GM20000 (cell line): ENCODE results near the gene PSIP1.
A peak's percentile ranks its signal among the peaks of the same experiment; 100 is the strongest.

Source experiments
- DNase-seq: peaks from one replicate; pipeline ENCODE4 v3.0.0; 2012; ENCODE audit warnings: low spot score
- TF ChIP-seq, protein P1 (sequence below): IDR thresholded peaks from 2 replicates; pipeline ENCODE4 v1.5.1; 2012; ENCODE audit warnings: mild to moderate bottlenecking, control low read depth; ENCODE audit errors: extremely low read depth, missing control alignments

PSIP1 gene

DNA sequence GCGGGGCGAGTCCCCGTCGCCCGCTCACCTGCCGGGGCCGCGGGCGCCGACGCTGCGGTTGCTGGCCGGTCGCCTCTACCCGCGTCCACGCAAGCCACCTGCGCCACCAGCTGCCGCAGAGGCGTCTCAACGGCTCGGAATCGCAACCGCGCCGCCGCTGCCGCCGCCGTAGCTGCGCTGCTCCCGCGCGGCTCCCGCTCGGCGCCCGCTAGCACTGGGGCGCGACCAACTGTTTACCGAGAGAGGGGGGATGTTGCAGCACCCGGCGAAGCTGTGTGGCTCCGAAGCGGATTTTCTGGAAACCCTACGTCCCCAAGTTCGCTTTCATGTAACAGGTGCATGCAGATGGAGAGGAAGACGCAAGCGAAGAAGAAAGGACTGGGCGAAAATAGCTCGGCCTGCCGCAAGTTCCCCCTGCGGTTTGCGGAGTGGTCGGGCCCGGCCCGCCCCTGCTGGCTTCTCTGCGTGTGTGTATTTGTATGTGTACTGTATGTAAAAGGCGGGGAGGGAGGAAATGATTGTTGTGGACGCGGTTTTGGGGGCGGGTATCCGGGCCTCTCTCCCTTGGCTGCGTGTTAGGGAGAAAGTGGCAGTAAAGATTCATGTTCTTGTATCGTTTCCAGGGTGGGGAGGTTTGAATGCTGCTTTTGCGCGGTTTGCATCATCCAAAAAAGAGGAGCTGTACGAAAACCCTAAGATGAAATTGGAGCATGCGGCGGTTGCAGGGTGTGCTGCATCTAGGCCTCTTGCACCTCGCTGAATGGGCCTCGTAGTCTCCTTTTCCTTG lies at the start of gene PSIP1:
Gene PSIP1, minus strand, starts transcription at position 182 of the 787 bp plus-strand sequence. CDS start 782 bp downstream, outside the sequence.
- TF ChIP-seq, protein P1, sequence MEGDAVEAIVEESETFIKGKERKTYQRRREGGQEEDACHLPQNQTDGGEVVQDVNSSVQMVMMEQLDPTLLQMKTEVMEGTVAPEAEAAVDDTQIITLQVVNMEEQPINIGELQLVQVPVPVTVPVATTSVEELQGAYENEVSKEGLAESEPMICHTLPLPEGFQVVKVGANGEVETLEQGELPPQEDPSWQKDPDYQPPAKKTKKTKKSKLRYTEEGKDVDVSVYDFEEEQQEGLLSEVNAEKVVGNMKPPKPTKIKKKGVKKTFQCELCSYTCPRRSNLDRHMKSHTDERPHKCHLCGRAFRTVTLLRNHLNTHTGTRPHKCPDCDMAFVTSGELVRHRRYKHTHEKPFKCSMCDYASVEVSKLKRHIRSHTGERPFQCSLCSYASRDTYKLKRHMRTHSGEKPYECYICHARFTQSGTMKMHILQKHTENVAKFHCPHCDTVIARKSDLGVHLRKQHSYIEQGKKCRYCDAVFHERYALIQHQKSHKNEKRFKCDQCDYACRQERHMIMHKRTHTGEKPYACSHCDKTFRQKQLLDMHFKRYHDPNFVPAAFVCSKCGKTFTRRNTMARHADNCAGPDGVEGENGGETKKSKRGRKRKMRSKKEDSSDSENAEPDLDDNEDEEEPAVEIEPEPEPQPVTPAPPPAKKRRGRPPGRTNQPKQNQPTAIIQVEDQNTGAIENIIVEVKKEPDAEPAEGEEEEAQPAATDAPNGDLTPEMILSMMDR: no peak
- peak; percentile 88 for DNase-seq

DNA sequence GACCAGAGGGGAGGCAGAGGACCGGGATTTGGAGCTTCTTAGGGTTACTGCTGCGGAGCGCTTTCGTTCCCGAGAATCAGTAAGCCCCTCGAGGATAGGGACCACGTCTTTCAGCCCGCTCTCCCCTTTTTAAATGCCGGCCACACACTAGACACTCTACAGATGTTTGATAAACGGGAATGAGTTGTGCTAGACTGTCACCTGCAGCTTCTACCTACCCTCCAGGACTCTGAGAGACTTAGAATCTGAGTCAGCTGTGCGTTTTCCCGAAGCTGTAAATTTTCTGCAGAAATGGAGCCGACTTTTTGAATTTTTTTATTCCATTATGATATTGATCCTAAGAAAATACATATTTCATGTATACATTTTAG lies 42.7 kb upstream of the PSIP1 start:
- TF ChIP-seq, protein P1: no peak
- DNase-seq: no peak

DNA sequence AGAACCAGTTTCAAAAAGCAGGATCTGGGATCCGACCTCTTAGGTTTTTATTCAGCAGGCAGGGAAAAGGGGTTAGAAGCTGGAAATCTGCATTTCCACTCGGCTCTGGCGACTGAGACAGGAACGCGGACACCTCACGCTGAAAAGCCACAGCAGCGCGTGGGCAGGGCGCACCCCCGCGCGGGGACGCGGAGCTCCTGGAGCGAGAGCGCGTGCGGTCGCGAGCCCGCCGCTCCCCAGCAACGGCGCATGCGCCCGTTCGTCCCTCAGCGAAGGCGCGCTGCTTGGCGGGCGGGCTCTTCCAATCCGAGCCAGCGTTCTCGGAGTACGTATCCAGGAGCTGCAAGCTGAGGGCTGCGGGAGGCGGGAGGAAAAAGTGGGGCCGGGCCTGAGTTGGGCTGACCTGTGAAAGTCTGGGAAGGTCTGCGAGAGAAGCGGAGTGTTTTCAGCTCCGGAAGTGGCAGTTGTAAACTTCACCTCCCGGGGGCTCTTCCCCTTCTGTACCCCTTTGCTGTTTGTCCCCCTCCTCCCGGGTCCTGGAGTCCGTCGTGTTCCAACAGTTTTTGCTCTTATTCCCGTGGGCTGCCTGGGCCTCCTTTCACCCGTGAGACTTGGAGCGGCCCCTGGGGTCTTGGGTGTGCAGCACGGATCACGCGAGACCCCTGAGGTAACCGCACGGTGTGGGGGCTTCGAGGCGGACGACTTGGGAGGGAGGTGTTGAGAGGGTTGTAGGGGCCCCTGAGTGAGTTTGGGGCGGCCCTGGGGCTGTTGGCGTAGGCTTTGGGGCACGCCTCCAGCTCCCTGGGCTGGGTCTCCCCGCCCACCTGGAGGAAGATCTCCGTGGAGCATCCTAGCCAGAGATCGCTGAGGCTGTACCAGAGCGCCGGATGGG lies 42.1 kb upstream of the PSIP1 start, which contains the start of gene CCDC171:
Gene CCDC171, plus strand, starts transcription at position 408 of the 892 bp plus-strand sequence. CDS start 11,046 bp downstream, outside the sequence.
- DNase-seq: peak; percentile 95
- TF ChIP-seq, protein P1: no peak

DNA sequence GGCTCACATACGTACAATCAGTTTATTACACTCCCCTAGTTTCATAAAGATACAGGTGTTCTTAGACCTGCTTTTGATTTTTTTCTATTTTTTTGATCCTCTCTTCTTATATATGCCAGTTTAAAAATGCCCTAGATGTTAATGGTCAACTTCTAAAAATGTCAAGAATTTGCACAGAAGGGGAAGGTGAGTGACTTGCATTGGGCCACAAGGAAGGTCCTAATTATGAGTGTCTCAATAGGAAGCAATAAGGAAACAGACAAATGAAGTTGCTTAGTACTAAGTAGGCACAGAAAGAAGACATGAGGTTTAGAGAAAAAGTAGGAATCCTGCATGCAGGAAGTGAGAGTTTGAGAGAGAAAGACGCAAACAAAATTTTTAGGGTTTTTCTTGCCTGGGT lies 38.8 kb upstream of the PSIP1 start:
- DNase-seq: no peak

DNA sequence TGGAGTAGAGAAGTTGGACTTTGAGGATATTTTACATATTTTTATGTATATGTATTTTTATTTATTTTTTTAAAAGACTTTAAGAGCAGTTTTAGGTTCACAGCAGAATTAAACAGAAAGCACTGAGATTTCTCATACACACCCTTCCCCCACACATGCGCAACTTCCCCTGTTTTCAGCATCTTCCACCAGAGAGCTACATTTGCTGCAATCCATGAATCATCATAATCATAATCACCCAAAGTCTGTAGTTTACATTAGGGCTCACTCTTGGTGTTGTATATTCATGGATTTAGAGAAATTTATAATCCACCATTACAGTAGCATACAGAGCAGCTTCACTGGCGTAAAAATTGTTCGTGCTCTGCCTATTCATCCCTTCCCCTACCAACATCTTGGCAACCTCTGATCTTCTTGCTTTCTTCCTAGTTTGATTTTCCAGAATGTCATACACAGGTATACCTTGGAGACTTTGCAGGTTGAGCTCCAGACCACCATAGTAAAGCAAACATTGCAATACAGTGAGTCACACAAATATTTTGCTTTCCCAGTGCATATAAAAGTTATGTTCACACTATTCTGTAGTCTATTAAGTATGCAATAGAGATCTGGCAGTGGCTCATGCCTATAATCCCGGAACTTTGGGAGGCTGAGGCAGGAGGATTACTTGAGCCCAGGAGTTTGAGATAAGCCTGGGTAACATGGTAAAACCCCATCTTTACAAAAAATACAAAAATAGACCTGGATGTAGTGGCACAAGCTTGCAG lies 32.5 kb upstream of the PSIP1 start:
- DNase-seq: no peak
- TF ChIP-seq, protein P1: no peak

More for the DNA sequence above, 38.8 kb upstream of the PSIP1 start:
- TF ChIP-seq, protein P1: no peak

DNA sequence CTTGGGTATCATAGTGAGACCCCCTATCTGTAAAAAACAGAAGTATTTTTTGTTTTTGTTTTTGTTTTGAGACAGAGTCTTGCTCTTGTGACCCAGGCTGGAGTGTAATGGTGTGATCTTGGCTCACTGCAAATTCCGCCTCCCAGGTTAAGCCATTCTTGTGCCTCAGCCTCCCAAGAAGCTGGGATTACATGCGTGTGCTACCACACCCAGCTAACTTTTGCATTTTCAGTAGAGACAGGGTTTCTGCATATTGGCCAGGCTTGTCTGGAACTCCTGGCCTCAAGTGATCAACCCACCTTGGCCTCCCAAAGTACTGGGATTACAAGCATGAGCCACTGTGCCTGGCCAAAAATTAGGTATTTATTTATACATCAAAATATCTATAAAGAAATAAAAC lies 31.9 kb upstream of the PSIP1 start:
- TF ChIP-seq, protein P1: no peak
- no peak for DNase-seq

DNA sequence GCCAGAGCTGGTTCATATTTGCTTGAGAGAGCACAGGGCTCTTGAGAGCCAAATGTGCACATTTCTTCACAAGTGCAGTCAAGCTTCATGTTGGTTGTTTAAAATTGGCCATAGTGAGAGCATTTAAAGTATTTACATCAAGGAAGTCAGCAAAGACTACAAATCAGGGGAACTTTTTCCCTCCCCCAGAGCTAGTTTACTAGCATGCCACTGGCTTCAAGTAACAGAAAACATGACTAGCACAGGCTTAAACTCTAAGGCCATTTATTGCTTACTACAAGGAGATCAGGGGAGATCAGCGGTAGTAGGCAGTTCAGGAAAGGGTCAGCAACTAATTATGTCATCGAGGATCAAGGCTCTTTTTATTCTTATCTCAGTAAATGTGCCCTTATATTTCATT lies 31.1 kb upstream of the PSIP1 start:
- no peak for DNase-seq
- TF ChIP-seq, protein P1: no peak
